Ammon's horn (tissue), 1 donor: ENCODE results near the gene SAE1.

Source experiments
- DNase-seq: peaks from one replicate; pipeline ENCODE4 v3.0.0-alpha.2; 2016; ENCODE audit warnings: low spot score

The SAE1 gene

GRCh38 chr19:47161876-47162489 is 31.3 kb downstream of the SAE1 start:
- DNase-seq = no peak

GRCh38 chr19:47168065-47168464 is 37.4 kb downstream of the SAE1 start:
- DNase-seq = no peak

GRCh38 chr19:47172666-47173455 is 42.2 kb downstream of the SAE1 start:
- DNase-seq = no peak

GRCh38 chr19:47176071-47176626 is 45.5 kb downstream of the SAE1 start:
- no peak for DNase-seq

- no peak for DNase-seq
These were observed 46.0 kb downstream of the SAE1 start for GRCh38 chr19:47176627-47177090.

GRCh38 chr19:47179653-47180310 is 49.1 kb downstream of the SAE1 start:
- DNase-seq = no peak

GRCh38 chr19:47183601-47184000 is 53.0 kb downstream of the SAE1 start:
- DNase-seq = peak; percentile 28

GRCh38 chr19:47186446-47187334 is 56.1 kb downstream of the SAE1 start:
- no peak for DNase-seq

- DNase-seq = no peak
These were observed 56.7 kb downstream of the SAE1 start for GRCh38 chr19:47187335-47187655.

- DNase-seq = no peak
These were observed 57.2 kb downstream of the SAE1 start for GRCh38 chr19:47187797-47188196.

GRCh38 chr19:47188507-47189033 is 57.9 kb downstream of the SAE1 start:
- DNase-seq = no peak

- peak; percentile 73 for DNase-seq
These were observed 59.6 kb downstream of the SAE1 start for GRCh38 chr19:47190167-47190727.

- no peak for DNase-seq
These were observed 64.8 kb downstream of the SAE1 start for GRCh38 chr19:47195434-47195833.

- DNase-seq = no peak
These were observed 66.5 kb downstream of the SAE1 start for GRCh38 chr19:47197141-47197540.

- no peak for DNase-seq
These were observed 69.9 kb downstream of the SAE1 start for GRCh38 chr19:47200530-47200929.

- no peak for DNase-seq
These were observed 72.6 kb downstream of the SAE1 start for GRCh38 chr19:47203254-47203653.

- DNase-seq = no peak
These were observed 78.9 kb downstream of the SAE1 start for GRCh38 chr19:47209319-47210179.

GRCh38 chr19:47210180-47210490 is 79.5 kb downstream of the SAE1 start:
- DNase-seq = no peak

- peak; percentile 73 for DNase-seq
These were observed 80.2 kb downstream of the SAE1 start for GRCh38 chr19:47210689-47211316.

GRCh38 chr19:47215581-47215980 is 84.9 kb downstream of the SAE1 start:
- DNase-seq = no peak
